NCI-H524 (cell line): ENCODE results near the gene OR10J5.
"Not testable (repeated sequence)": the region's sequence is repeated elsewhere in the genome, so short reads cannot be mapped to it uniquely, and the experiment has no call there.

Experiments used
- DNase-seq, 2 experiments: peaks; one replicate each; lab custom pipeline; 2025; lab: John Stamatoyannopoulos, UW

Gene OR10J5

GRCh38 chr1:159535907-159536306 is at the start of gene OR10J5:
TSS of gene OR10J5 (minus strand) at chr1:159536007. CDS start at chr1:159536007, 0 bp downstream.
- no peak for DNase-seq

GRCh38 chr1:159584536-159584935 is 48.7 kb upstream of the OR10J5 start:
- DNase-seq = no peak

GRCh38 chr1:159581422-159581821 is 45.6 kb upstream of the OR10J5 start:
- DNase-seq = no peak

GRCh38 chr1:159580340-159580739 is 44.5 kb upstream of the OR10J5 start:
- no peak for DNase-seq

- DNase-seq = no peak
These were observed 41.6 kb upstream of the OR10J5 start for GRCh38 chr1:159577446-159577845.

- no peak for DNase-seq
These were observed 26.9 kb upstream of the OR10J5 start for GRCh38 chr1:159562680-159563079.

GRCh38 chr1:159561497-159561896 is 25.7 kb upstream of the OR10J5 start:
- no peak for DNase-seq

- DNase-seq = no peak
These were observed 24.8 kb upstream of the OR10J5 start for GRCh38 chr1:159560599-159560998.

- no peak for DNase-seq
These were observed 21.1 kb upstream of the OR10J5 start for GRCh38 chr1:159556931-159557369.

GRCh38 chr1:159554696-159555095 is 18.9 kb upstream of the OR10J5 start:
- DNase-seq = no peak

GRCh38 chr1:159554261-159554660 is 18.5 kb upstream of the OR10J5 start:
- DNase-seq = no peak

GRCh38 chr1:159548126-159548525 is 12.3 kb upstream of the OR10J5 start:
- DNase-seq = no peak

GRCh38 chr1:159532922-159533321 is 2.9 kb downstream of the OR10J5 start:
- DNase-seq = no peak

GRCh38 chr1:159524792-159525191 is 11.0 kb downstream of the OR10J5 start:
- not testable (repeated sequence) for DNase-seq

- no peak for DNase-seq
These were observed 25.6 kb downstream of the OR10J5 start for GRCh38 chr1:159510229-159510541.

- DNase-seq = no peak
These were observed 26.2 kb downstream of the OR10J5 start for GRCh38 chr1:159509440-159510228.

GRCh38 chr1:159508951-159509350 is 26.9 kb downstream of the OR10J5 start:
- no peak for DNase-seq

GRCh38 chr1:159505676-159506075 is 30.1 kb downstream of the OR10J5 start:
- no peak for DNase-seq

GRCh38 chr1:159501082-159501481 is 34.7 kb downstream of the OR10J5 start:
- DNase-seq = no peak

GRCh38 chr1:159494513-159495210 is 41.1 kb downstream of the OR10J5 start:
- not testable (repeated sequence) for DNase-seq

- no peak for DNase-seq
These were observed 42.5 kb downstream of the OR10J5 start for GRCh38 chr1:159493354-159493753.

- DNase-seq = no peak
These were observed 43.1 kb downstream of the OR10J5 start for GRCh38 chr1:159492575-159493323.
